EH (cell line): ENCODE results near the gene KLRD1.
"Not testable (repeated sequence)": the region's sequence is repeated elsewhere in the genome, so short reads cannot be mapped to it uniquely, and the experiment has no call there.

ENCODE experiments used
- DNase-seq: peaks from one replicate; pipeline ENCODE4 v3.0.0-alpha.2; 2015; ENCODE audit warnings: low read depth

The KLRD1 gene

DNA sequence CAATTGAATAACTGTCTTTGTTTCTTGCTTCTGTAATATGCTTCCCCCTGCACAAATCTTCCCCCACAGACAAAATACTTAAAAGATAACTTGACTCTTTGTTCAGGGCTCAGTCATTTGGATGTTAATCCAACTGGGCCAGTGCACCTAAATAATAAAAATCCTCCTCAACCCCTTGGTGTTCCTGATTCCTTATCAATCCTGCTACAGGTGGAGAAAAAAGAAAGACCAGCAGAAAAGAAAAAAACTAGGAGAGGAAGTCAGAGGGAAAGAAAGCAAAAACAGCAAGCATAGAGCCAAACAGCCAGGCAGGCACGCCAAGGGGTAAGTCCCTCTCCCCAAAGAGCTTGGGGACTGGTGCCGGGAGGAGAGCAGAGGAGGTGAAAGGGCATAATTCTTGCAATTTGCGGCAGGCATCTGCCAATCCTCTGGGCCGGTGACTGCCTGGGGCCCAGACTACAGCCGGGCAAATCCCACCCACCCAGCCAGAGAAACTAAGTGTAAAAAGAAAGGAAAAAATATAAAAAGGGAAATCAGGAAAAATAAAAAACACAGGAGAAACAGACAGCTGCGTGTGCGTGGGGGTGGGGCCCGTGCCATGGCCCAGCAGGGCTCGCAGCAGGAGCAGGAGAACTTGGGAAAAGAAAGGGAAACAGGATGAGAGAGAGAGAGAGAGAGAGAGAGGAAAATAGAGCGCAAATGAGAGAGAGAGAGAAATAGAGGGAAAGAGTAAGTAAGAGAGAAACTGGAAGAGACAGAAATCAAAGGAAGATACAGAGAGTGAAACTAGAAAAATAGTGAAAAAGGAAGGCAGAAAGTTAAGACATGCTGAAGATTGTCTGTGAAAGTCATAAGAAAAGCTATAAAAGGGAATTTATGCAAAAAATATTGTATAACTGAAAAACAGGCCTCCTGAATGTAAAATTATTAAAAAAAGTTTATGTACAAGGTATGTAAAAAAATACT is 60.8 kb downstream of the KLRD1 start:
- DNase-seq = no peak

- no peak for DNase-seq
Observed at GRCh38 chr12:10369557-10370415, 62.1 kb downstream of the KLRD1 start.

DNA sequence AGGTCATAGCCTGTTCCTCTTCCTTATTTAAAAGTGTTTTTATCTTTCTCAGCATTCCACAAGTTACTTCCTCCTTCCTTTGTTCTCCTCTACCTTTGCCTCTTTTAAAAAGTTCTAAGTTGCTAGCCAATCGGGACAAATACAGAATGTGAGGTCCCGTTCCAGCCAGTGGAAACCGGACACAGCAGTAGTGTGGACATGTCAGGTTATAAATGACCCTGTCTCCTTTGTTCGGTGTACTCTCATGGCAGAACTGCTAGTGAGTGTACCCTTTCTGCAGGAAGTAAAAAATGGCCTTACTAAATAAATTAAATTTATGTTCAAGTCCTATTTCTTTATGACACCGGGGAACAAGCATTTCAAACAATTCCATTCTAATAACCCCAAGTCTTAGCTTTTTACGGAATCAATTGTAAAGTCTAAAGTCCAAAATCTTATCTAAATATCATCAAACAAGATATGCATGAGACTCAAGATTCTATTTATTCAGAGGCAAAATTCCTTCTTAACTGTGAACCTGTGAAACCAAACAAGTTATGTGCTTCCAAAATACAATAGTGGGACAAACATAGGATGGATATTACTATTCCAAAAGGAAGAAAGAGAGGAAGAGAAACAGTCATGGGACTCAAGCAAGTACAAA is 64.3 kb downstream of the KLRD1 start:
- not testable (repeated sequence) for DNase-seq

- no peak for DNase-seq
Observed at GRCh38 chr12:10372559-10372958, 64.9 kb downstream of the KLRD1 start.

DNA sequence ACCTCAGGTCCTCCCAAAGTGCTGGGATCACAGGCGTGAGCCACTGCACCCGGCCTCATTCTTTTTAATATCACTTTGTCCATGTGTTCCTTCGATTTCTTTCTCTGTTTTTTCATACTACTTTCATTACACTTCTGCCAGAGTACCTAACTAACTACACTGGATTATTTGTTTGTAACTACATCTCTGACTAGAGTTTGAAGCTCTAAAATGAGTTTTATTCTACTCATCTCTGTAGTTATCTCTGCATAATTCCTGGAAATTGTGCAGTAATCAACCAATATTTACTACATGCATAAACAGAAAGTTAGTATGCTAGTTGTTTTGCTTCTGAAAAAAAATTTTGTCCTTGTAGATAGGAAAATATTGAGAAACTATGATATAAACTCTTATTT is 67.0 kb downstream of the KLRD1 start:
- DNase-seq = no peak

DNA sequence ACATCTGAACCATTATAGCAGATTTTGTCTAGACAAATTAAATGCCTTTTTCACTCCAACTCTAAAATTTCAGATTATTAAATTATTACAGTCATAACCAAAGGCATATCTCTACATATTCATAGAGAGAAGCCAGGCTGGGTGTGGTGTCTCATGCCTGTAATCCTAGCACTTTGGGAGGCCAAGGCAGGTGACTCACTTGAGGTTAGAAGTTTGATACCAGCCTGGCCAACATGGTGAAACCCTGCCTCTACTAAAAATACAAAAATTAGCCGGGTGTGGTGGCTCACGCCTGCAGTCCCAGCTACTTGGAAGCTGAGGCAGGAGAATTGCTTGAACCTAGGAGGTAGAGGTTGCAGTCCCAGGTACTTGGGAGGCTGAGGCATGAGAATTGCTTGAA is 71.1 kb downstream of the KLRD1 start:
- not testable (repeated sequence) for DNase-seq
